Epithelial cell of proximal tubule (primary cell): Measurements from ENCODE around the gene TRIM77. TPM values are rescaled to one million over a fixed set of nuclear protein-coding genes. Genes with fewer than 3 reads are reported as not detected.
"Not testable (repeated sequence)": the region's sequence is repeated elsewhere in the genome, so short reads cannot be mapped to it uniquely, and the experiment has no call there.

Experiments used
- DNase-seq: peaks from one replicate; pipeline ENCODE4 v3.0.0-alpha.2; 2011; ENCODE audit warnings: low read depth
- H3K4me3 ChIP-seq: 2 replicates; pipeline ENCODE4 v1.5.1; 2011; ENCODE audit warnings: low read depth, mild to moderate bottlenecking, low read length
- CTCF ChIP-seq: conservative IDR thresholded peaks from 2 replicates; pipeline ENCODE4 v1.5.1; 2012; ENCODE audit warnings: low read depth, mild to moderate bottlenecking, low read length
- total RNA-seq: library from RNA; depleted of rRNA; stranded (reverse); fragments of >200 nt; gene quantifications from 2 replicates; pipeline ENCODE4 v1.2.3, GENCODE V29; 2015

The TRIM77 gene
- total RNA-seq, 1 donor from 2014 or later, result not detected

GRCh38 chr11:89736566-89736965, 26.5 kb downstream of the TRIM77 start:
- TF ChIP-seq CTCF, result no peak
- no peak overlapping the region for H3K4me3 ChIP-seq
- no peak for DNase-seq

DNA sequence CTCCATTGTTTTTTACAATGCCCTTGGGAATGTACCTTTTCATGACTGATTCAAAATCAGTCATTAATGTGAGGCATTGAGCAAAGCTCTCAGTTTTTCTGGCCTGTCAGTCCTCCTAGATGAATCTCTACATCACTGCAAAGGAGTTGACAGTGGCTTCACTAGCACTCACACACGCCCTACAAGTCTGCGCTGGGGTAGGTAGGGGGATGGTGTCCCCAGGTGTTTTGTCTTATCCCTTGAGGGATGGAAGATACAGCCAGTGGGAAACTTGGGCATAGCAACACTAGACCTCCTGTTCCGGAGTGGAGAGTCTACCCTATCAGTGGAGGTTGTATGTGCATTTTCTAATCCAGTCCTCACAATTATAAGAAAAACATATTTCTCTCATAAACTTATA, 27.0 kb downstream of the TRIM77 start:
- no peak for TF ChIP-seq CTCF
- no peak for DNase-seq
- H3K4me3 ChIP-seq, result no peak overlapping the region

DNA sequence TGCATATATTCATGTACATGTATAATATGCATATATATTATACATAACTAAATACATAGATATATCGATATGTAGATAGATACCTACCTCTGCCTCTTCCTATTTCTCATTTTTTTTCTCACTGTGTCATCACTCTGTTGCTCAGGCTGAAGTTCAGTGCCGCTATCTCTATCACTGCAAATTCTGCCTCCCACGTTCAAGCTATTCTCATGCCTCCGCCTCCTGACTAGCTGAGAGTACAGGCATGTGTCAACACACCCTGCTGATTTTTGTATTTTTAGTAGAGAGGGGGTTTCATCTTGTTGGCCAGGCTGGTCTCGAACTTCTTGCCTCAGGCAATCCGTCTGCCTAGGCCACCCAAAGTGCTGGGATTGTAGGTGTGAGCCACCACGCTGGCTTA, 31.3 kb downstream of the TRIM77 start:
- H3K4me3 ChIP-seq, DNase-seq: not testable (repeated sequence)

GRCh38 chr11:89744158-89744557, 34.1 kb downstream of the TRIM77 start:
- not testable (repeated sequence) for DNase-seq, H3K4me3 ChIP-seq

- not testable (repeated sequence) for DNase-seq, H3K4me3 ChIP-seq
Observed at GRCh38 chr11:89750822-89751221, 40.7 kb downstream of the TRIM77 start.

Other genes with a start within 250 kb of the TRIM77 start
- 9.3 and 11.6 TPM in 2 replicates for gene NOX4, start 218.9 kb upstream of the TRIM77 start, total RNA-seq
- gene TRIM49, start 98.3 kb downstream of the TRIM77 start, total RNA-seq, result not detected in 2 replicates
- gene TRIM64B, start 168.2 kb downstream of the TRIM77 start, total RNA-seq, result 0.17 TPM in 1 of 2 replicates, not detected in the other
- gene TRIM49D1, start 211.9 kb downstream of the TRIM77 start, total RNA-seq, result not detected in 2 replicates
- not detected in 2 replicates for gene TRIM49D2, start 213.8 kb downstream of the TRIM77 start, total RNA-seq